ENCODE results near the gene SETD5.

Gene SETD5

DNA sequence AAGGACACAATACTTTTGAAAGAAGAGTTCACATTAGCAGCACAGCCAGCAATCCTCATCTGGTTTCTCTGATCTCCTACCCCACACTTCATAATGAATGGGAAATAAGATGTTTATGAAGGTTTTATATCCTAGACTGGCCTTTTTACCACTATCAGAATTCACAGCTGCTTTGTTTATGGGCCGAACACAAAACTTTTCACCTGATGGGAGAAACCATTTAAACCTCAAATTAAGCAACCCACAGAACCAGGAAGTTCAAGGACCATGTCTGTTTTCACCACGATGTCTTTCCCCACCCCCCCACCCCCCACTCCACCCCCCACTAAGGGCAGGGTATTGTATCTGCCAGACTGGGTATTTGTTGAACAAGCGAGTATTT is 11.3 kb upstream of the SETD5 start:
- no peak for TF ChIP-seq TCF12 (IDR thresholded peaks at IDR 0.05; ENCODE audit: low read depth)
- no peak for TF ChIP-seq ZBTB7A (IDR thresholded peaks at IDR 0.05; ENCODE audit: low read depth)
- no peak for TF ChIP-seq NFIC (IDR thresholded peaks at IDR 0.05)
- no peak for TF ChIP-seq TAF1 (IDR thresholded peaks at IDR 0.05; ENCODE audit: low read depth)
- TF ChIP-seq YY1 (IDR thresholded peaks at IDR 0.05; ENCODE audit: low read depth) = no peak
- no peak for TF ChIP-seq CREB1 (IDR thresholded peaks at IDR 0.05; ENCODE audit: low read depth)
- no peak for TF ChIP-seq EP300 (IDR thresholded peaks at IDR 0.05; ENCODE audit: borderline replicate concordance)
- no peak for TF ChIP-seq RAD21 (IDR thresholded peaks at IDR 0.05; ENCODE audit: low read depth)
- TF ChIP-seq TEAD4 (IDR thresholded peaks at IDR 0.05) = no peak
- no peak for TF ChIP-seq CEBPB (IDR thresholded peaks at IDR 0.05)
- TF ChIP-seq, protein P1, sequence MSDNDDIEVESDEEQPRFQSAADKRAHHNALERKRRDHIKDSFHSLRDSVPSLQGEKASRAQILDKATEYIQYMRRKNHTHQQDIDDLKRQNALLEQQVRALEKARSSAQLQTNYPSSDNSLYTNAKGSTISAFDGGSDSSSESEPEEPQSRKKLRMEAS (IDR thresholded peaks at IDR 0.05) = no peak
- no peak for TF ChIP-seq EGR1 (IDR thresholded peaks at IDR 0.05)
- no peak for TF ChIP-seq USF1 (IDR thresholded peaks at IDR 0.05)
- TF ChIP-seq FOXM1 (IDR thresholded peaks at IDR 0.05; ENCODE audit: borderline replicate concordance, low read depth) = no peak
- TF ChIP-seq REST (IDR thresholded peaks at IDR 0.05; ENCODE audit: low read depth) = no peak

- TF ChIP-seq TCF12 (IDR thresholded peaks at IDR 0.05; ENCODE audit: low read depth) (no peak), FOXM1 (IDR thresholded peaks at IDR 0.05; ENCODE audit: borderline replicate concordance, low read depth) (no peak), EP300 (IDR thresholded peaks at IDR 0.05; ENCODE audit: borderline replicate concordance) (no peak), TEAD4 (IDR thresholded peaks at IDR 0.05) (no peak), CEBPB (IDR thresholded peaks at IDR 0.05) (no peak), TAF1 (IDR thresholded peaks at IDR 0.05; ENCODE audit: low read depth) (no peak), REST (IDR thresholded peaks at IDR 0.05; ENCODE audit: low read depth) (no peak), RAD21 (IDR thresholded peaks at IDR 0.05; ENCODE audit: low read depth) (no peak)
- TF ChIP-seq, protein P1 (IDR thresholded peaks at IDR 0.05) = no peak
Measured at GRCh38 chr3:9386501-9387321, 10.7 kb upstream of the SETD5 start.

GRCh38 chr3:9387322-9387655 is 10.1 kb upstream of the SETD5 start:
- TF ChIP-seq, protein P1 (IDR thresholded peaks at IDR 0.05) = no peak
- TF ChIP-seq TEAD4 (IDR thresholded peaks at IDR 0.05) (no peak), CREB1 (IDR thresholded peaks at IDR 0.05; ENCODE audit: low read depth) (no peak), TAF1 (IDR thresholded peaks at IDR 0.05; ENCODE audit: low read depth) (no peak), USF1 (IDR thresholded peaks at IDR 0.05) (no peak), REST (IDR thresholded peaks at IDR 0.05; ENCODE audit: low read depth) (no peak), CEBPB (IDR thresholded peaks at IDR 0.05) (no peak), ZBTB7A (IDR thresholded peaks at IDR 0.05; ENCODE audit: low read depth) (no peak), EP300 (IDR thresholded peaks at IDR 0.05; ENCODE audit: borderline replicate concordance) (no peak), TCF12 (IDR thresholded peaks at IDR 0.05; ENCODE audit: low read depth) (no peak), EGR1 (IDR thresholded peaks at IDR 0.05) (no peak), RAD21 (IDR thresholded peaks at IDR 0.05; ENCODE audit: low read depth) (no peak), FOXM1 (IDR thresholded peaks at IDR 0.05; ENCODE audit: borderline replicate concordance, low read depth) (no peak), YY1 (IDR thresholded peaks at IDR 0.05; ENCODE audit: low read depth) (no peak), NFIC (IDR thresholded peaks at IDR 0.05) (no peak)

- TF ChIP-seq TCF12 (IDR thresholded peaks at IDR 0.05; ENCODE audit: low read depth) = no peak
- no peak for TF ChIP-seq TAF1 (IDR thresholded peaks at IDR 0.05; ENCODE audit: low read depth)
- no peak for TF ChIP-seq FOXM1 (IDR thresholded peaks at IDR 0.05; ENCODE audit: borderline replicate concordance, low read depth)
- TF ChIP-seq CREB1 (IDR thresholded peaks at IDR 0.05; ENCODE audit: low read depth) = no peak
- TF ChIP-seq RAD21 (IDR thresholded peaks at IDR 0.05; ENCODE audit: low read depth) = no peak
- TF ChIP-seq EGR1 (IDR thresholded peaks at IDR 0.05) = no peak
- TF ChIP-seq REST (IDR thresholded peaks at IDR 0.05; ENCODE audit: low read depth) = no peak
- TF ChIP-seq YY1 (IDR thresholded peaks at IDR 0.05; ENCODE audit: low read depth) = no peak
- TF ChIP-seq, protein P1 (IDR thresholded peaks at IDR 0.05) = no peak
- no peak for TF ChIP-seq TEAD4 (IDR thresholded peaks at IDR 0.05)
- no peak for TF ChIP-seq USF1 (IDR thresholded peaks at IDR 0.05)
- TF ChIP-seq EP300 (IDR thresholded peaks at IDR 0.05; ENCODE audit: borderline replicate concordance) = no peak
- no peak for TF ChIP-seq CEBPB (IDR thresholded peaks at IDR 0.05)
Measured at GRCh38 chr3:9388142-9388541, 9.3 kb upstream of the SETD5 start.
